Ishikawa (cell line): ENCODE results near the gene ITIH3.

Experiments
- CREB1 ChIP-seq: IDR thresholded peaks from 2 replicates; pipeline ENCODE4 v1.6.1; 2012; ENCODE audit warnings: low read depth
- EGR1 ChIP-seq: IDR thresholded peaks from 2 replicates; pipeline ENCODE4 v1.6.1; 2012
- EP300 ChIP-seq: IDR thresholded peaks from 2 replicates; pipeline ENCODE4 v1.6.1; 2012; ENCODE audit warnings: borderline replicate concordance
- FOXM1 ChIP-seq: IDR thresholded peaks from 2 replicates; pipeline ENCODE4 v1.6.1; 2012; ENCODE audit warnings: low read depth, borderline replicate concordance
- NFIC ChIP-seq: IDR thresholded peaks from 2 replicates; pipeline ENCODE4 v1.6.1; 2012
- RAD21 ChIP-seq: IDR thresholded peaks from 2 replicates; pipeline ENCODE4 v1.6.1; 2012; ENCODE audit warnings: low read depth
- TAF1 ChIP-seq: IDR thresholded peaks from 2 replicates; pipeline ENCODE4 v1.6.1; 2012; ENCODE audit warnings: low read depth, mild to moderate bottlenecking
- TCF12 ChIP-seq: IDR thresholded peaks from 2 replicates; pipeline ENCODE4 v1.6.1; 2012; ENCODE audit warnings: low read depth
- YY1 ChIP-seq: IDR thresholded peaks from 2 replicates; pipeline ENCODE4 v1.6.1; 2012; ENCODE audit warnings: low read depth
- ZBTB7A ChIP-seq: IDR thresholded peaks from 2 replicates; pipeline ENCODE4 v1.6.1; 2012; ENCODE audit warnings: low read depth
- TF ChIP-seq, protein P1 (sequence below): IDR thresholded peaks from 2 replicates; pipeline ENCODE4 v1.6.1; 2012; ENCODE audit warnings: low read depth, mild to moderate bottlenecking
- TF ChIP-seq, protein P2 (sequence below): IDR thresholded peaks from 2 replicates; pipeline ENCODE4 v1.6.1; 2012
- TF ChIP-seq, protein P3 (sequence below): IDR thresholded peaks from 2 replicates; pipeline ENCODE4 v1.6.1; 2012

DNA sequence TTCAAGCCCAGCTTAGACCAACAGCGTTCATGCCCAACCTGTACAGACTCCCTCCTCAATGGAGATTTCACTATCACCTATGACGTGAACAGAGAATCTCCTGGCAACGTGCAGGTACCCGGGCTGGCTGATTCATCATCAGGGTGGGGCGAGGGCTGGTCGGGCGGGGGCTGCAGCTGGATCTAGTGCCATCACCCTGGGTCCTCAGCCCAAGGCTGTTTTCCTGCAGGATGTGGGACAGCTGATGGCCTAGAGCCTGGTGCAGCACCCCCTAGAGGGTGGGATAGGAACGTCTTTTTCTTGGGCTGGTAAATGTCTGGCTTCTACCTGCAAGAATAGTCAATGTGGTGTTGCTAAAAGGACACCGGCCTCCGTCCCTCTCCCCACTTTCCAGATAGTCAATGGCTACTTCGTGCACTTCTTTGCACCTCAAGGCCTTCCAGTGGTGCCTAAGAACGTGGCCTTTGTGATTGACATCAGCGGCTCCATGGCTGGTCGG, 4.4 kb downstream of the ITIH3 start:
- TF ChIP-seq FOXM1 (no peak), EP300 (no peak), YY1 (no peak), EGR1 (no peak), NFIC (no peak), CREB1 (no peak), ZBTB7A (no peak), TAF1 (no peak), TCF12 (no peak), RAD21 (peak; percentile 36; the same call in 1 of the 2 replicates)
- TF ChIP-seq, protein P1, sequence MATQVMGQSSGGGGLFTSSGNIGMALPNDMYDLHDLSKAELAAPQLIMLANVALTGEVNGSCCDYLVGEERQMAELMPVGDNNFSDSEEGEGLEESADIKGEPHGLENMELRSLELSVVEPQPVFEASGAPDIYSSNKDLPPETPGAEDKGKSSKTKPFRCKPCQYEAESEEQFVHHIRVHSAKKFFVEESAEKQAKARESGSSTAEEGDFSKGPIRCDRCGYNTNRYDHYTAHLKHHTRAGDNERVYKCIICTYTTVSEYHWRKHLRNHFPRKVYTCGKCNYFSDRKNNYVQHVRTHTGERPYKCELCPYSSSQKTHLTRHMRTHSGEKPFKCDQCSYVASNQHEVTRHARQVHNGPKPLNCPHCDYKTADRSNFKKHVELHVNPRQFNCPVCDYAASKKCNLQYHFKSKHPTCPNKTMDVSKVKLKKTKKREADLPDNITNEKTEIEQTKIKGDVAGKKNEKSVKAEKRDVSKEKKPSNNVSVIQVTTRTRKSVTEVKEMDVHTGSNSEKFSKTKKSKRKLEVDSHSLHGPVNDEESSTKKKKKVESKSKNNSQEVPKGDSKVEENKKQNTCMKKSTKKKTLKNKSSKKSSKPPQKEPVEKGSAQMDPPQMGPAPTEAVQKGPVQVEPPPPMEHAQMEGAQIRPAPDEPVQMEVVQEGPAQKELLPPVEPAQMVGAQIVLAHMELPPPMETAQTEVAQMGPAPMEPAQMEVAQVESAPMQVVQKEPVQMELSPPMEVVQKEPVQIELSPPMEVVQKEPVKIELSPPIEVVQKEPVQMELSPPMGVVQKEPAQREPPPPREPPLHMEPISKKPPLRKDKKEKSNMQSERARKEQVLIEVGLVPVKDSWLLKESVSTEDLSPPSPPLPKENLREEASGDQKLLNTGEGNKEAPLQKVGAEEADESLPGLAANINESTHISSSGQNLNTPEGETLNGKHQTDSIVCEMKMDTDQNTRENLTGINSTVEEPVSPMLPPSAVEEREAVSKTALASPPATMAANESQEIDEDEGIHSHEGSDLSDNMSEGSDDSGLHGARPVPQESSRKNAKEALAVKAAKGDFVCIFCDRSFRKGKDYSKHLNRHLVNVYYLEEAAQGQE: no peak
- TF ChIP-seq, protein P2, sequence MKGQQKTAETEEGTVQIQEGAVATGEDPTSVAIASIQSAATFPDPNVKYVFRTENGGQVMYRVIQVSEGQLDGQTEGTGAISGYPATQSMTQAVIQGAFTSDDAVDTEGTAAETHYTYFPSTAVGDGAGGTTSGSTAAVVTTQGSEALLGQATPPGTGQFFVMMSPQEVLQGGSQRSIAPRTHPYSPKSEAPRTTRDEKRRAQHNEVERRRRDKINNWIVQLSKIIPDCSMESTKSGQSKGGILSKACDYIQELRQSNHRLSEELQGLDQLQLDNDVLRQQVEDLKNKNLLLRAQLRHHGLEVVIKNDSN: no peak
- TF ChIP-seq, protein P3, sequence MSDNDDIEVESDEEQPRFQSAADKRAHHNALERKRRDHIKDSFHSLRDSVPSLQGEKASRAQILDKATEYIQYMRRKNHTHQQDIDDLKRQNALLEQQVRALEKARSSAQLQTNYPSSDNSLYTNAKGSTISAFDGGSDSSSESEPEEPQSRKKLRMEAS: no peak
